Lower leg skin (tissue), 4 donors: ENCODE data around the gene ATAD3C. TPM values are rescaled to one million over a fixed set of nuclear protein-coding genes. Genes with fewer than 3 reads are reported as not detected.
"Not testable (repeated sequence)": the region's sequence is repeated elsewhere in the genome, so short reads cannot be mapped to it uniquely, and the experiment has no call there.

Experiments
- DNase-seq, 2 donors: peaks; one replicate each; pipeline ENCODE4 v3.0.0-alpha.2; 2019; ENCODE audit warnings: low spot score in 2 of 2
- H3K4me3 ChIP-seq: fragments of 200-600 bp; sonication (generic); 2 replicates; pipeline ENCODE4 v1.5.1; 2017; ENCODE audit warnings: mild to moderate bottlenecking, low read depth; ENCODE audit not compliant: poor library complexity, severe bottlenecking
- POLR2A ChIP-seq, 2 donors: fragments of 450-650 bp; IDR thresholded peaks; one replicate each; pipeline ENCODE4 v1.6.1; 2016 to 2017; ENCODE audit warnings: antibody characterized with exemption in 2 of 2, mild to moderate bottlenecking in 1 of 2, moderate library complexity in 1 of 2
- WGBS, 2 donors: methylation state at CpG; one replicate each; pipeline ENCODE4 v1.1.5; 2018; 5-methylcytosine and 5-hydroxymethylcytosine counted together
- intact Hi-C: fragments of 100-400 bp; cut with DNase I; formaldehyde crosslinking; loops from one replicate; pipeline ENCODE4 v1.15.0; 2023; ENCODE audit warnings: low total_unique reads
- total RNA-seq, 4 donors: library from RNA; depleted of rRNA; stranded (reverse); fragments of >200 nt; gene quantifications; one replicate each; pipeline ENCODE4 v1.1.0, GENCODE V29; 2016
- TF ChIP-seq, protein P1 (sequence below), 3 donors: fragments of 450-650 bp; IDR thresholded peaks; one replicate each; pipeline ENCODE4 v1.5.1; 2016; ENCODE audit warnings: antibody characterized with exemption in 3 of 3, mild to moderate bottlenecking in 3 of 3, moderate library complexity in 2 of 3

ATAD3C gene
- total RNA-seq, 4 donors from 2014 or later, result 0.17 to 2.1 (median 0.63) TPM

DNA sequence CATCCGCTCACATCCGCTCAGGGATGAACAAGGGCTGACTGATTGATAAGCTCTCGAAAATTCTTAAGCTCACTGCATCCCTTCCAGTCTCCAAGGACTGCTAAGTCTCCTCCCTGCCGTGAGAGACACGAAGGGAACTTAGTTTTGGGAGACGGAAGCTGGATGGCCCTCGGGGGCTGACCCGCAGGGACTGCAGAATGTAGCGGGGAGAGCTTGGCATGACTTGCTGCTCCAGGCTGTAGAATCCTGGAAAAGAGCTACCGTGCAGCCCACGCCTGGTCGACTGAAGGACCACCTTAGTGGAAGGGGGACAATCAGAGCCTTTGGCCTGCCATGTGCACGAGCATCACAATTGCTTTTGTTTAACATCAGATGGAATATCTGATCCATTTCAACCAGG lies 33.7 kb upstream of the ATAD3C start:
- no peak for DNase-seq
- WGBS, 2 donors, result 78 to 80% methylated on average over 13 of the region's 13 CpGs
- intact Hi-C loops, result no loop called here
- H3K4me3 ChIP-seq, result no peak overlapping the region
- no peak for TF ChIP-seq POLR2A (IDR thresholded peaks at IDR 0.05)
- TF ChIP-seq, protein P1, sequence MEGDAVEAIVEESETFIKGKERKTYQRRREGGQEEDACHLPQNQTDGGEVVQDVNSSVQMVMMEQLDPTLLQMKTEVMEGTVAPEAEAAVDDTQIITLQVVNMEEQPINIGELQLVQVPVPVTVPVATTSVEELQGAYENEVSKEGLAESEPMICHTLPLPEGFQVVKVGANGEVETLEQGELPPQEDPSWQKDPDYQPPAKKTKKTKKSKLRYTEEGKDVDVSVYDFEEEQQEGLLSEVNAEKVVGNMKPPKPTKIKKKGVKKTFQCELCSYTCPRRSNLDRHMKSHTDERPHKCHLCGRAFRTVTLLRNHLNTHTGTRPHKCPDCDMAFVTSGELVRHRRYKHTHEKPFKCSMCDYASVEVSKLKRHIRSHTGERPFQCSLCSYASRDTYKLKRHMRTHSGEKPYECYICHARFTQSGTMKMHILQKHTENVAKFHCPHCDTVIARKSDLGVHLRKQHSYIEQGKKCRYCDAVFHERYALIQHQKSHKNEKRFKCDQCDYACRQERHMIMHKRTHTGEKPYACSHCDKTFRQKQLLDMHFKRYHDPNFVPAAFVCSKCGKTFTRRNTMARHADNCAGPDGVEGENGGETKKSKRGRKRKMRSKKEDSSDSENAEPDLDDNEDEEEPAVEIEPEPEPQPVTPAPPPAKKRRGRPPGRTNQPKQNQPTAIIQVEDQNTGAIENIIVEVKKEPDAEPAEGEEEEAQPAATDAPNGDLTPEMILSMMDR (IDR thresholded peaks at IDR 0.05), result no peak

- intact Hi-C loops, DNase-seq, H3K4me3 ChIP-seq: not testable (repeated sequence)
- WGBS, 2 donors, result 77 to 81% methylated on average over 5 of the region's 5 CpGs
These were observed 32.1 kb upstream of the ATAD3C start for GRCh38 chr1:1417396-1417795.

DNA sequence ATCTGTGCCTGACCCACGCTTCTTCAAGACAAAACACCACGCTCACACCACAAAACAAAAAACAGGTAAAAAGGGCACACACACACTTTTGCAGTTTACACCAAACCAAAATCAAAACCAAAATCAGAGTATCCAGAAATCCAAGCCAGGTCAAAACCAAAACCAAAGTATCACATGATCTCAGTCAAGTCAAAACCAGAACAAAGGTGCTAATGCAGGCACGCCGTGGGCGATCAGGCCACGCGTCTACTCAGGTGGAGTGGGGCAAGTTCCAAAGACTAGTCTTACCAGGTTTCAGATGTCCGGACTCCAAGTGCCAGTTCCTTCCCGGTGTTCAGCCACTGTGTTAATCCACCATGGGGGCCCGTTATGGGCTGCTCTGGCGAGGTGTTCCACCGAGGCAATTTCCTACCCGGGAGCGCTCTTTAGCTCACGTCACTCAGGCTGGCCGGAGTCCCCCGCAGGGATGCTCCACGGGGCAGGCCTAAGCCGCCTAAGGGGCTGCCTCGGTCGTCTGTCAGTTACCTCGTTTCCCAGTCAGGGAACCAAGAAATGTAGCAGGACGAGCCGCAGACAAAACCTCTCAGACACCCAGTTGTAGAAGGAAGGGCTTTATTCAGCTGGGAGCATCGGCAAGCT lies 31.5 kb upstream of the ATAD3C start:
- intact Hi-C loops, DNase-seq, H3K4me3 ChIP-seq: not testable (repeated sequence)
- 73 to 74% methylated on average over 25 of the region's 25 CpGs for WGBS, 2 donors

DNA sequence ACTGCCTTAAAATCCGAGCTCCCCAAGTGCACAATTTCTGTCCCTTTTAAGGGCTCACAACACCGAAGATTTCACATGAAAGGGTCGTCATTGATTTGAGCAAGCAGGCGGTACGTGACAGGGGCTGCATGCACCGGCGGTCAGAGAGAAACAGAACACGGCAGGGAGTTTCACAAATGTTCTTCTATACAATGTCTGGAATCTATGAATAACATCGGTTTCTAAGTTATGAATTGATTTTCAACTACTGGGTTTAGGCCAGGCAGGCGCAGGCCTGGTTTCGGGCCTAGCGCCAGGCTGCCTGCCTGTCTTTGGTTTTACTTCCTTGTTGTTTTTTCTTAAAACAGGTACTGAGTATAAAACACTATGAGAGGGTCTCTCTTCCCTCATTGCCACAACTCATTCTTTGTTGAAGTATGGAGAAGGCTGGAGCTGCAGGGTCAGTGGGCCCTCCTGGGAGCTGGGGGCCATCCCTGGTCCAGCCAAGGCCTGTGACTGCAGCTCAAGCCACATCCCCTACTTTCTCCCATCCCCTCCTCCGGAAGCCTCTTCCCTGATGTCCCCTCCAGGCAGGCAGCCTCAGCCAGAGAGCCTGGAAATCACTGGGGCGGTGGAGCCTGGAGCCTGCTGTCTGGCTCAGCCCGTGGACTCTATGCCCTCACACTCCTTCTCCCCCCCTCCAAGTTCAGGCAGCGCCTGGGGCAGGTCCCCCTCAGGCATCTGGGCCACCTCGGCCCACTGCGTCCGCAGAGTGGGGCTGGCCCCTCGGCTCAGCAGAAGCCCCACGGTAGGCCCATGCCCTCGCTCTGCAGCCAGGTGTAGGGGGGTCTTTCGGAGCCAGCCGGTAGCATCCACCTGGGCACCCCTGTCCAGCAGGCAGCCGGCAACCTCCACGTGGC lies 30.8 kb upstream of the ATAD3C start:
- no peak overlapping the region for H3K4me3 ChIP-seq
- DNase-seq, result no peak

DNA sequence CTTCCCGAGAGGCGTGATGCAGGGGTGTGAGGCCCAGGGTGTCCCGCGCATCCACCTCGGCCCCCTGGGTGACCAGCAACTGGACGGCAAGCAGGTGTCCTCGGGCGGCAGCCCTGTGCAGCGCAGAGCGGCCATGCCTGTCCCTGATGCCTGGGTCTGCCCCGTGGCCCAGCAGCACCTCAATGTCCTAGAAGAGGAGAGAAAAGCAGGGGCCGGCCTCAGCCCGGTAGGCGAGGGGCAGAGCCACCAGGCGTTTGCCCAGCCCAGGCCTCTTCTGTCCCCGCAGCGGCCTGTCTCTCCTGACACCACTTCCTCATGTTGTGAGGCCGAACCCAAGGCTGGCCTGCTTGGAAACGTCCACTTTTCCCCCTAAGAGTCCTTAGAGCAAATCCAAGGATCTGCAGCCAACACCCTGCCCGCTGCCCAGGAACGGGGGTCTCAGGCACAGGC lies 30.1 kb upstream of the ATAD3C start:
- no peak for TF ChIP-seq POLR2A (IDR thresholded peaks at IDR 0.05)
- TF ChIP-seq, protein P1 (IDR thresholded peaks at IDR 0.05), result no peak

More for the DNA sequence above, 30.8 kb upstream of the ATAD3C start:
- intact Hi-C loops, result no loop called here
- 78 to 85% methylated on average over 22 to 24 of the region's 26 CpGs for WGBS, 2 donors
- TF ChIP-seq, protein P1 (IDR thresholded peaks at IDR 0.05), result no peak
- TF ChIP-seq POLR2A (IDR thresholded peaks at IDR 0.05), result no peak

DNA sequence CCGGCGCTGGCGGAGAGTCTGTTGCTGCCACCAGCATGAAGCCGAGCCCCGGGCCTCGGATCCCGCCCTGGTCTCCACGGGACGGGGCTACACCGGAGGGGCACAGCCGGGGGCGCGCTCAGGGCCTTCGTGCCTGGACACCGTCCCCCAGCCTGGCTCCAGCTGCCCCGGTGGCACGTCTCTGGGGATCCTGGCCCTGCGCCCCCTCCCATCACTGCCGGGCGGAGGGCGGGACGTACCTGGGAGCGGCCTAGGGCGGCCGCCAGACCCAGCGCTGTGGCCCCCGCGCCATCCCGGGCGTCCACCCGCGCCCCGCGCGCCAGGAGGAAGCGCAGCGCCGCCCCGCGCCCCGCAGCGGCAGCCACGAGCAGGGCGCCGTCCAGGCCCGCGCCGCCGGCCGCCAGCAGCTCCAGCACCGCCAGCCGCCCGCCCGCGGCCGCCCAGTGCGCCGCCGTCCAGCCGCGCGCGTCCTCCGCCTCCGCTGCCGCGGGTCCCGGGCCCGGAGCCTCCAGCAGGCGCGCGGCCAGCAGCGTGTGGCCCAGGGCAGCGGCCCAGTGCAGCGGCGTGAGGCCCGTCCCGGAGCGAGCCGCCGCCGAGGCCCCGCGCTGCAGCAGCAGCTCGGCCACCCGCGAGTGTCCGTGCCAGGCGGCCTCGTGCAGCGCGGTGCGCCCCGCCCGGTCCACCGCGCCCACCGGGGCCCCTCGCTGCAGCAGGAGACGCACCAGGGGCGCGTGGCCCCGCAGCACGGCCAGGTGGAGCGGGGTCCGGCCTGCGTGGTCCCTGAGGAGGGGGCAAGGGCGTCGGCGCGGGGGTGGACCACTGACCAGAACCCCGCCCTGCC lies 29.5 kb upstream of the ATAD3C start:
- H3K4me3 ChIP-seq, result no peak overlapping the region
- no peak for DNase-seq
- intact Hi-C loops, result no loop called here
- WGBS, 2 donors, result 5 to 32% methylated on average over 9 to 34 of the region's 112 CpGs
- TF ChIP-seq, protein P1 (IDR thresholded peaks at IDR 0.05), result no peak
- no peak for TF ChIP-seq POLR2A (IDR thresholded peaks at IDR 0.05)

More for the DNA sequence above, 30.1 kb upstream of the ATAD3C start:
- no peak overlapping the region for H3K4me3 ChIP-seq
- intact Hi-C loops, result no loop called here
- WGBS, 2 donors, result 81 to 82% methylated on average over 8 to 17 of the region's 21 CpGs
- DNase-seq, result no peak
